CD8-positive, alpha-beta memory T cell (primary cell): ENCODE data around the gene MSX2. TPM values are rescaled to one million over a fixed set of nuclear protein-coding genes. Genes with fewer than 3 reads are reported as not detected.

ENCODE experiments used
- CTCF ChIA-PET: fragments of 350-600 bp; sonication (Branson Sonifier 250); formaldehyde crosslinking; loops from one replicate; lab custom pipeline; 2021; ENCODE audit warnings: antibody characterized with exemption; lab: Charles Lee
- POLR2A ChIA-PET: fragments of 350-600 bp; sonication (Branson Sonifier 250); formaldehyde crosslinking; loops from one replicate; lab custom pipeline; 2021; ENCODE audit warnings: antibody characterized with exemption; lab: Charles Lee
- DNase-seq, 5 donors: peaks; one replicate each; pipeline versions ENCODE4 v3.0.0 to v3.0.0-alpha.2; 2020 to 2022; ENCODE audit warnings: mixed read lengths in 1 of 5
- H3K27ac ChIP-seq: one replicate; pipeline ENCODE4 v1.7.0; 2013; ENCODE audit warnings: low read depth, mild to moderate bottlenecking, low read length, moderate library complexity
- H3K27me3 ChIP-seq: 2 replicates; pipeline ENCODE4 v1.7.0; 2013; ENCODE audit warnings: low read length, mild to moderate bottlenecking; ENCODE audit not compliant: insufficient read depth, poor library complexity, severe bottlenecking
- H3K36me3 ChIP-seq: 2 replicates; pipeline ENCODE4 v1.7.0; 2013; ENCODE audit warnings: mild to moderate bottlenecking, low read length, moderate library complexity; ENCODE audit not compliant: insufficient read depth
- H3K4me1 ChIP-seq: 2 replicates; pipeline ENCODE4 v1.7.0; 2013; ENCODE audit warnings: mild to moderate bottlenecking, low read length, moderate library complexity; ENCODE audit not compliant: insufficient read depth
- H3K4me3 ChIP-seq: 2 replicates; pipeline ENCODE4 v1.7.0; 2013; ENCODE audit warnings: mild to moderate bottlenecking, low read length
- H3K9me3 ChIP-seq: 2 replicates; pipeline ENCODE4 v1.7.0; 2013; ENCODE audit warnings: mild to moderate bottlenecking, low read length
- H3K27ac Mint-ChIP-seq, 8 donors: one replicate each; pipeline ENCODE4 v1.8.0; 2020 to 2021; ENCODE audit warnings: mixed read lengths in 8 of 8, mild to moderate bottlenecking in 6 of 8, inconsistent platforms in 3 of 8, moderate library complexity in 3 of 8
- H3K27me3 Mint-ChIP-seq, 2 donors: one replicate each; pipeline ENCODE4 v1.8.0; 2020 to 2021; ENCODE audit warnings: mixed read lengths in 2 of 2, mild to moderate bottlenecking in 1 of 2, moderate library complexity in 1 of 2
- H3K36me3 Mint-ChIP-seq, 3 donors: one replicate each; pipeline ENCODE4 v1.8.0; 2020 to 2021; ENCODE audit warnings: mixed read lengths in 3 of 3, inconsistent platforms in 1 of 3, mild to moderate bottlenecking in 1 of 3
- H3K4me1 Mint-ChIP-seq, 3 donors: one replicate each; pipeline ENCODE4 v1.8.0; 2020 to 2021; ENCODE audit warnings: mixed read lengths in 3 of 3, inconsistent platforms in 1 of 3, mild to moderate bottlenecking in 1 of 3
- H3K4me3 Mint-ChIP-seq, 7 donors: one replicate each; pipeline ENCODE4 v1.8.0; 2020 to 2021; ENCODE audit warnings: mixed read lengths in 7 of 7, mild to moderate bottlenecking in 6 of 7, moderate library complexity in 4 of 7, inconsistent platforms in 2 of 7
- H3K9me3 Mint-ChIP-seq, 5 donors: one replicate each; pipeline ENCODE4 v1.8.0; 2020 to 2022; ENCODE audit warnings: mixed read lengths in 5 of 5, mild to moderate bottlenecking in 3 of 5, moderate library complexity in 2 of 5, inconsistent platforms in 1 of 5
- polyA plus RNA-seq: library from polyadenylated mRNA; unstranded; fragments of 300-500 nt; fragmentation: Illumina TruSeq; gene quantifications from one replicate; pipeline ENCODE4 v1.2.3, GENCODE V29; 2021
- total RNA-seq, 2 experiments: library from RNA; stranded (reverse); gene quantifications; one replicate each; pipeline ENCODE4 v1.2.3, GENCODE V29; 2021

MSX2 gene
- total and polyA plus RNA-seq, 3 experiments from 2014 or later: not detected

GRCh38 chr5:174764309-174764708 is 39.9 kb downstream of the MSX2 start:
- Mint-ChIP-seq H3K27ac (no peak overlapping the region), H3K4me1 (no peaks in the 10 kb centered on the region), H3K4me3 (no peak overlapping the region), H3K9me3 (peaks cover 0 to 4% (median 1%) of the 10 kb centered on the region in 5 donors), H3K36me3 (no peaks in the 10 kb centered on the region), H3K27me3 (no peaks in the 10 kb centered on the region)
- Histone ChIP-seq H3K4me1 (no peaks in the 10 kb centered on the region), H3K9me3 (no peaks in the 10 kb centered on the region), H3K36me3 (no peaks in the 10 kb centered on the region), H3K27me3 (no peaks in the 10 kb centered on the region), H3K27ac (no peak overlapping the region), H3K4me3 (no peak overlapping the region)
- ChIA-PET POLR2A (no interaction called here), CTCF (no interaction called here)
- DNase-seq: no peak

GRCh38 chr5:174765540-174765939 is 41.2 kb downstream of the MSX2 start:
- H3K36me3 Mint-ChIP-seq: no peaks in the 10 kb centered on the region
- Histone ChIP-seq H3K27me3 (no peaks in the 10 kb centered on the region), H3K4me1 (no peaks in the 10 kb centered on the region), H3K36me3 (no peaks in the 10 kb centered on the region), H3K4me3 (no peak overlapping the region), H3K27ac (no peak overlapping the region), H3K9me3 (no peaks in the 10 kb centered on the region)
- H3K9me3 Mint-ChIP-seq: peaks cover 0 to 1% (median 0%) of the 10 kb centered on the region in 5 donors
- H3K27me3 Mint-ChIP-seq: no peaks in the 10 kb centered on the region
- no peak overlapping the region for H3K4me3 Mint-ChIP-seq
- H3K27ac Mint-ChIP-seq: no peak overlapping the region
- H3K4me1 Mint-ChIP-seq: no peaks in the 10 kb centered on the region
- ChIA-PET POLR2A (no interaction called here), CTCF (no interaction called here)
- DNase-seq: no peak

- no peak overlapping the region for H3K27ac ChIP-seq
- H3K36me3 Mint-ChIP-seq: no peaks in the 10 kb centered on the region
- H3K27ac Mint-ChIP-seq: no peak overlapping the region
- H3K4me3 Mint-ChIP-seq: no peak overlapping the region
- H3K4me1 Mint-ChIP-seq: no peaks in the 10 kb centered on the region
- DNase-seq: no peak
- no peak overlapping the region for H3K4me3 ChIP-seq
- POLR2A ChIA-PET: no interaction called here
- H3K36me3 ChIP-seq: no peaks in the 10 kb centered on the region
- H3K27me3 Mint-ChIP-seq: no peaks in the 10 kb centered on the region
- H3K27me3 ChIP-seq: no peaks in the 10 kb centered on the region
- peaks cover 0 to 3% (median under 1%) of the 10 kb centered on the region in 5 donors for H3K9me3 Mint-ChIP-seq
- no peaks in the 10 kb centered on the region for H3K4me1 ChIP-seq
- CTCF ChIA-PET: no interaction called here
- H3K9me3 ChIP-seq: no peaks in the 10 kb centered on the region
Observed at GRCh38 chr5:174767670-174768069, 43.3 kb downstream of the MSX2 start.

GRCh38 chr5:174769005-174769404 is 44.6 kb downstream of the MSX2 start:
- H3K27ac ChIP-seq: no peak overlapping the region
- H3K4me3 Mint-ChIP-seq: no peak overlapping the region
- no peak overlapping the region for H3K4me3 ChIP-seq
- no peaks in the 10 kb centered on the region for H3K36me3 Mint-ChIP-seq
- H3K4me1 Mint-ChIP-seq: no peaks in the 10 kb centered on the region
- no peaks in the 10 kb centered on the region for H3K27me3 Mint-ChIP-seq
- H3K36me3 ChIP-seq: no peaks in the 10 kb centered on the region
- POLR2A ChIA-PET: no interaction called here
- DNase-seq: no peak
- no peak overlapping the region for H3K27ac Mint-ChIP-seq
- no peaks in the 10 kb centered on the region for H3K4me1 ChIP-seq
- no peaks in the 10 kb centered on the region for H3K27me3 ChIP-seq
- H3K9me3 Mint-ChIP-seq: peaks cover 0 to 3% (median 1%) of the 10 kb centered on the region in 5 donors
- no peaks in the 10 kb centered on the region for H3K9me3 ChIP-seq
- CTCF ChIA-PET: interaction anchor here (0.7 kb wide), 1 partner anchor 354 kb away, joined by 4 read pairs; no protein-coding TSS in a partner anchor

GRCh38 chr5:174773371-174773770 is 49.0 kb downstream of the MSX2 start:
- CTCF ChIA-PET: no interaction called here
- peak overlapping the region in 1 of 8 donors; percentile 15 for H3K27ac Mint-ChIP-seq
- no peaks in the 10 kb centered on the region for H3K36me3 ChIP-seq
- H3K36me3 Mint-ChIP-seq: no peaks in the 10 kb centered on the region
- no peaks in the 10 kb centered on the region for H3K27me3 ChIP-seq
- H3K4me1 ChIP-seq: no peaks in the 10 kb centered on the region
- POLR2A ChIA-PET: no interaction called here
- H3K4me3 Mint-ChIP-seq: no peak overlapping the region
- no peaks in the 10 kb centered on the region for H3K4me1 Mint-ChIP-seq
- peaks cover 0 to 3% (median 2%) of the 10 kb centered on the region in 5 donors for H3K9me3 Mint-ChIP-seq
- peaks cover 0 to 4% of the 10 kb centered on the region in 2 donors for H3K27me3 Mint-ChIP-seq
- H3K4me3 ChIP-seq: no peak overlapping the region
- no peak overlapping the region for H3K27ac ChIP-seq
- H3K9me3 ChIP-seq: no peaks in the 10 kb centered on the region
- no peak for DNase-seq

GRCh38 chr5:174775081-174775480 is 50.7 kb downstream of the MSX2 start:
- H3K9me3 ChIP-seq: no peaks in the 10 kb centered on the region
- no peak overlapping the region for H3K27ac ChIP-seq
- peaks cover 0 to 4% (median 2%) of the 10 kb centered on the region in 5 donors for H3K9me3 Mint-ChIP-seq
- H3K4me1 Mint-ChIP-seq: no peaks in the 10 kb centered on the region
- ChIA-PET CTCF (no interaction called here), POLR2A (no interaction called here)
- no peaks in the 10 kb centered on the region for H3K36me3 ChIP-seq
- H3K4me3 Mint-ChIP-seq: no peak overlapping the region
- peaks cover 0 to 4% of the 10 kb centered on the region in 2 donors for H3K27me3 Mint-ChIP-seq
- no peak overlapping the region for H3K4me3 ChIP-seq
- no peaks in the 10 kb centered on the region for H3K36me3 Mint-ChIP-seq
- H3K27me3 ChIP-seq: no peaks in the 10 kb centered on the region
- no peaks in the 10 kb centered on the region for H3K4me1 ChIP-seq
- no peak overlapping the region for H3K27ac Mint-ChIP-seq
- no peak for DNase-seq

GRCh38 chr5:174777111-174777510 is 52.7 kb downstream of the MSX2 start:
- H3K36me3 ChIP-seq: no peaks in the 10 kb centered on the region
- H3K27ac Mint-ChIP-seq: no peak overlapping the region
- CTCF ChIA-PET: no interaction called here

GRCh38 chr5:174777583-174777982 is 53.2 kb downstream of the MSX2 start:
- CTCF ChIA-PET: no interaction called here
- no peak overlapping the region for H3K4me3 Mint-ChIP-seq

More at GRCh38 chr5:174777111-174777510, 52.7 kb downstream of the MSX2 start:
- Histone ChIP-seq H3K4me3 (no peak overlapping the region), H3K27me3 (no peaks in the 10 kb centered on the region), H3K9me3 (no peaks in the 10 kb centered on the region), H3K27ac (no peak overlapping the region), H3K4me1 (no peaks in the 10 kb centered on the region)
- no peak for DNase-seq
- Mint-ChIP-seq H3K36me3 (no peaks in the 10 kb centered on the region), H3K9me3 (peaks cover 0 to 4% (median 2%) of the 10 kb centered on the region in 5 donors), H3K4me1 (no peaks in the 10 kb centered on the region), H3K27me3 (peaks cover 0 to 4% of the 10 kb centered on the region in 2 donors), H3K4me3 (no peak overlapping the region)
- POLR2A ChIA-PET: no interaction called here

More at GRCh38 chr5:174777583-174777982, 53.2 kb downstream of the MSX2 start:
- Mint-ChIP-seq H3K36me3 (no peaks in the 10 kb centered on the region), H3K9me3 (peaks cover 0 to 4% (median 2%) of the 10 kb centered on the region in 5 donors), H3K27me3 (peaks cover 0 to 4% of the 10 kb centered on the region in 2 donors), H3K27ac (no peak overlapping the region), H3K4me1 (no peaks in the 10 kb centered on the region)
- Histone ChIP-seq H3K4me3 (no peak overlapping the region), H3K27ac (no peak overlapping the region), H3K4me1 (no peaks in the 10 kb centered on the region), H3K9me3 (no peaks in the 10 kb centered on the region), H3K27me3 (no peaks in the 10 kb centered on the region), H3K36me3 (no peaks in the 10 kb centered on the region)
- DNase-seq: no peak
- POLR2A ChIA-PET: no interaction called here
